ENCODE measurements around the gene OSBPL1A.

Gene OSBPL1A

DNA sequence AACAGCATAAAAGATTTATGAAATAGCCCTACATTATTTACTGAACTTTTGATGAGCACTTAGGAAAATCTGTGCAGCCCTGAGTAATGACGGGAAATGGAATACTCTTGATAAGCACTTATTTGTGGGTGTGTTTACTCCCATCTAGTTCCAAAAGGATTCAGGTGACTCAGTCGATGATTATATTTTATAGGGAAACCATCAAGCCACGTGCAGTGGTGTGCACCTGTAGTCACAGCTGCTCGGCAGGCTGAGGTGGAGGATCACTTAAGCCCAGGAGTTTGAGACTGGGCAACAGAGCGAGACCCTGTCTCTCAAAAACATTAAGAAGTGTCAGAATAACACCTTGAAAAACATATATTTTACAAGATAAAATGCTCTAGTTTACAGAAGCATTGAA is 166.9 kb downstream of the OSBPL1A start:
- Histone ChIP-seq H3F3A (ENCODE audit: insufficient read depth) (no peaks in the 10 kb centered on the region), H3K4me3 (ENCODE audit: insufficient read depth, low read length, poor library complexity, severe bottlenecking) (no peak overlapping the region), H3K9me3 (ENCODE audit: insufficient read depth, low read length) (no peaks in the 10 kb centered on the region), H3K27ac (ENCODE audit: low read depth, low read length) (no peak overlapping the region), H3K36me3 (ENCODE audit: low read length) (no peaks in the 10 kb centered on the region), H3K79me2 (ENCODE audit: insufficient read depth, low read length) (no peaks in the 10 kb centered on the region), H4K20me1 (ENCODE audit: low read depth, low read length) (no peaks in the 10 kb centered on the region), H3K4me2 (ENCODE audit: low read depth, low read length, poor library complexity, severe bottlenecking) (no peak overlapping the region), H3K27me3 (ENCODE audit: low read length) (no peaks in the 10 kb centered on the region), H2AFZ (ENCODE audit: low read depth, low read length, severe bottlenecking) (no peak overlapping the region), H3K9me2 (replicated peaks; ENCODE audit: insufficient read depth, low read length) (no peaks in the 10 kb centered on the region), H3K9ac (ENCODE audit: low read length) (no peak overlapping the region)
- TF ChIP-seq EZH2phosphoT487 (conservative IDR thresholded peaks at IDR 0.05; ENCODE audit: low read length) = no peak
- TF ChIP-seq, protein P1, sequence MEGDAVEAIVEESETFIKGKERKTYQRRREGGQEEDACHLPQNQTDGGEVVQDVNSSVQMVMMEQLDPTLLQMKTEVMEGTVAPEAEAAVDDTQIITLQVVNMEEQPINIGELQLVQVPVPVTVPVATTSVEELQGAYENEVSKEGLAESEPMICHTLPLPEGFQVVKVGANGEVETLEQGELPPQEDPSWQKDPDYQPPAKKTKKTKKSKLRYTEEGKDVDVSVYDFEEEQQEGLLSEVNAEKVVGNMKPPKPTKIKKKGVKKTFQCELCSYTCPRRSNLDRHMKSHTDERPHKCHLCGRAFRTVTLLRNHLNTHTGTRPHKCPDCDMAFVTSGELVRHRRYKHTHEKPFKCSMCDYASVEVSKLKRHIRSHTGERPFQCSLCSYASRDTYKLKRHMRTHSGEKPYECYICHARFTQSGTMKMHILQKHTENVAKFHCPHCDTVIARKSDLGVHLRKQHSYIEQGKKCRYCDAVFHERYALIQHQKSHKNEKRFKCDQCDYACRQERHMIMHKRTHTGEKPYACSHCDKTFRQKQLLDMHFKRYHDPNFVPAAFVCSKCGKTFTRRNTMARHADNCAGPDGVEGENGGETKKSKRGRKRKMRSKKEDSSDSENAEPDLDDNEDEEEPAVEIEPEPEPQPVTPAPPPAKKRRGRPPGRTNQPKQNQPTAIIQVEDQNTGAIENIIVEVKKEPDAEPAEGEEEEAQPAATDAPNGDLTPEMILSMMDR (IDR thresholded peaks at IDR 0.05; ENCODE audit: insufficient read depth, low read length, poor library complexity, severe bottlenecking) = no peak

DNA sequence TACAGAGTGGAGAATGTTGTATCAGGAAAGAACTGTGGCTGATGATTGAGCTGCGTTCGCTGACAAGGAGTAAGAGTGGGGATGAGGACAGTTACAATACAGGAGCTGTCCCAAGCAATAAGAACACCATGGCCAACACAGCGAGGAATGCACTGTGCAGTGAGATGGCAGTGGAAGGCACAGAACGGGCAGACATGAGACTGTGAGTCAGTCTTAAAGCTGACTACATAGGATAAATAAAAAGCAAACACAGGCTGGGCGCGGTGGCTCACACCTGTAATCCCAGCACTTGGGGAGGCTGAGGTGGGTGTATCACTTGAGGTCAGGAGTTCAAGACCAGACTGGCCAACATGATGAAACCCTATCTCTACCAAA is 169.0 kb downstream of the OSBPL1A start:
- Histone ChIP-seq H3K27me3 (ENCODE audit: low read length) (no peaks in the 10 kb centered on the region), H3K9ac (ENCODE audit: low read length) (no peak overlapping the region), H3F3A (ENCODE audit: insufficient read depth) (no peaks in the 10 kb centered on the region), H4K20me1 (ENCODE audit: low read depth, low read length) (no peaks in the 10 kb centered on the region), H3K4me2 (ENCODE audit: low read depth, low read length, poor library complexity, severe bottlenecking) (no peak overlapping the region), H3K36me3 (ENCODE audit: low read length) (no peaks in the 10 kb centered on the region), H3K79me2 (ENCODE audit: insufficient read depth, low read length) (no peaks in the 10 kb centered on the region), H3K4me3 (ENCODE audit: insufficient read depth, low read length, poor library complexity, severe bottlenecking) (no peak overlapping the region), H3K9me3 (ENCODE audit: insufficient read depth, low read length) (no peaks in the 10 kb centered on the region), H3K27ac (ENCODE audit: low read depth, low read length) (no peak overlapping the region), H3K9me2 (replicated peaks; ENCODE audit: insufficient read depth, low read length) (no peaks in the 10 kb centered on the region), H2AFZ (ENCODE audit: low read depth, low read length, severe bottlenecking) (no peak overlapping the region)
- TF ChIP-seq, protein P1 (IDR thresholded peaks at IDR 0.05; ENCODE audit: insufficient read depth, low read length, poor library complexity, severe bottlenecking) = no peak
- no peak for TF ChIP-seq EZH2phosphoT487 (conservative IDR thresholded peaks at IDR 0.05; ENCODE audit: low read length)

DNA sequence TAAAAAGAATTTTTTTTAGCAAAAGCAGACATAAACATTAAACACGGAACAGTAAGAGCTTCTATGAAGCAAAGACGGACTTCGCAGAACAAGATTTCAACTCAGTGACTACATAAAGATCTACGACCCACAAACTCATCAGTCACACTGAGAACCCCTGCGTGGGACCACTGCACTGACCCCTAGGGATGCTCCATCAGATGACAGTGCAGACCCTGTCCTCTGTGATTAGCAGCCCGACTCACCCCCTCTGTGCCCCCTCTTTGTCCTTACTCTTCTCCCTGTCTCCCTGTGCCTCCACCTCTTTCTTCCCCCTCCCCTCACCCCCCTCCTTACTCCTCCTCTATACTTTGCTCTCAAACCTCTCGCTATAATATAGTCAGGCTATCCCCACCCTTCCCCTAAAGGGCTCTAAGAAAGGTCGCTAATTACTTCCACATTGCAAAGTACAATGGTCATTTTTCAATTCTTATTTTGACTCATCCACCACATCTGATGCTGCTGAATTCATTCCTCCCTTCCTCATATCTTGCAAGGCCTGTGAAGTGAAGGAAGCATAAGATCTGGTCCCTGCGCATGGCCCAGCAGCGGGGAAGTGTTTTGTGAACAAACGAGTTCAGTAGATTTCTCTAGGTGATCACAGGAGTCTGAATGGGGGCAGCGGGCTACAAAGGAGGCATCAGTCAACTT is 169.5 kb downstream of the OSBPL1A start:
- Histone ChIP-seq H3F3A (ENCODE audit: insufficient read depth) (no peaks in the 10 kb centered on the region), H3K9ac (ENCODE audit: low read length) (no peak overlapping the region), H3K27me3 (ENCODE audit: low read length) (no peaks in the 10 kb centered on the region), H3K4me2 (ENCODE audit: low read depth, low read length, poor library complexity, severe bottlenecking) (no peak overlapping the region), H3K27ac (ENCODE audit: low read depth, low read length) (no peak overlapping the region), H3K4me3 (ENCODE audit: insufficient read depth, low read length, poor library complexity, severe bottlenecking) (no peak overlapping the region), H4K20me1 (ENCODE audit: low read depth, low read length) (no peaks in the 10 kb centered on the region), H2AFZ (ENCODE audit: low read depth, low read length, severe bottlenecking) (no peak overlapping the region), H3K79me2 (ENCODE audit: insufficient read depth, low read length) (no peaks in the 10 kb centered on the region), H3K36me3 (ENCODE audit: low read length) (no peaks in the 10 kb centered on the region), H3K9me2 (replicated peaks; ENCODE audit: insufficient read depth, low read length) (no peaks in the 10 kb centered on the region), H3K9me3 (ENCODE audit: insufficient read depth, low read length) (no peaks in the 10 kb centered on the region)
- TF ChIP-seq EZH2phosphoT487 (conservative IDR thresholded peaks at IDR 0.05; ENCODE audit: low read length) = no peak
- TF ChIP-seq, protein P1 (IDR thresholded peaks at IDR 0.05; ENCODE audit: insufficient read depth, low read length, poor library complexity, severe bottlenecking) = no peak

Measured in SU-DHL-6 (cell line).